ENCODE measurements around the gene SLC5A4.
"Not testable (repeated sequence)": the region's sequence is repeated elsewhere in the genome, so short reads cannot be mapped to it uniquely, and the experiment has no call there.

Gene SLC5A4

GRCh38 chr22:32255217-32255616 lies at the start of gene SLC5A4:
Gene SLC5A4, minus strand, starts transcription at chr22:32255347. Its CDS starts 18 bp downstream, at chr22:32255329.
- no peak for DNase-seq (ENCODE audit: low spot score)

GRCh38 chr22:32293921-32294320 lies 38.8 kb upstream of the SLC5A4 start:
- not testable (repeated sequence) for DNase-seq (ENCODE audit: low spot score)

DNA sequence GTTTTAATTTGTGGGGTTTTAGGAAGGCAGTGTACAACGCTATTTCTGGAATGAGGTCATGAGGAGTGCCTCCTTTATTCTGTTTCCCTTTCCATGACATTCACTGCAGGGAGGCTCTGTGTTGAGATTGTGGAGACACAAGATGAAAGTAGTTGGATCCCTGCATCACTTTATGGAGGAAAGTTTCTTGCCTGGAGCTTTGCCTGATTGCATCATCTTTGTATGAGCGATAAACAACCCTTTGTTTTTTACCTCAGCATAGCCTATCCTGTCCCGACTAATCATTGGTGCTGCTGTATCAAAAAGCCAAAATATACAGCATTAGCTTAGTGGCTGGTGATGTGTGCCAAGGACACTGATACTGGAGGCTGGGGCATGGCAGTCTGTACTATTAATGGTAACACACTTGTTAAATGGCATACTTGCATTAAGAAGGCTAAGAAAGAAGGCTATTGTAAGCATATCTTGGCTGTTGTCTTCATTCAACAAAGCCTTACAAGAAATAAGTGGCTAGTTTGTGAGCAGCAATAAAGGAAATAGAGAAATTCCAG lies 31.2 kb upstream of the SLC5A4 start:
- no peak for DNase-seq (ENCODE audit: low spot score)

- DNase-seq (ENCODE audit: low spot score): no peak
These were observed 25.9 kb upstream of the SLC5A4 start for GRCh38 chr22:32281072-32281471.

DNA sequence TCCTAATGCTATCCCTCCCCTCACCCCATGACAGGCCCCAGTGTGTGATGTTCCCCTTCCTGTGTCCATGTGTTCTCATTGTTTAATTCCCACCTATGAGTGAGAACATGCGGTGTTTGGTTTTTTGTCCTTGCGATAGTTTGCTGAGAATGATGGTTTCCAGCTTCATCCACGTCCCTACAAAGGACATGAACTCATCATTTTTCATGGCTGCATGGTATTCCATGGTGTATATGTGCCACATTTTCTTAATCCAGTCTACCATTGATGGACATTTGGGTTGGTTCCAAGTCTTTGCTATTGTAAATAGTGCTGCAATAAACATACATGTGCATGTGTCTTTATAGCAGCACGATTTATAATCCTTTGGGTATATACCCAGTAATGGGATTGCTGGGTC lies 20.2 kb upstream of the SLC5A4 start:
- DNase-seq (ENCODE audit: low spot score): not testable (repeated sequence)

DNA sequence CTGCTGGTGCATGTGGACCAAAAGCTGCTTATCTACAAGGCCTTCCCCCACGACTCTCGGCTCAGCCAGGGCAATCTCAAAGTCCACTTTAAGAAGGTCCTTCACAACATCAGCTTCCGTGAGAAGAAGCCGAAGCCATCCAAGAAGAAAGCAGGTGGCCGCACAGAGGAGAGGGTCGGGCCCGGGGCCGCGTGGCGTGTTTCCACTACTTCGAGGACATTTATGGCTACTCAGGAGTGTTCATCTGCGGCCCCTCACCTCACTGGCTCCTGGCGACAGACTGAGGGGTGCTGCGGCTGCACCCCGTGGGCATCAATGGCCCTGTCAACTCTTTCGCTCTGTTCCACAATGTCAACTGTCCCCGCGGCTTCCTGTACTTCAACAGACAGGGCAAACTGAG lies 16.2 kb upstream of the SLC5A4 start:
- DNase-seq (ENCODE audit: low spot score): no peak

DNA sequence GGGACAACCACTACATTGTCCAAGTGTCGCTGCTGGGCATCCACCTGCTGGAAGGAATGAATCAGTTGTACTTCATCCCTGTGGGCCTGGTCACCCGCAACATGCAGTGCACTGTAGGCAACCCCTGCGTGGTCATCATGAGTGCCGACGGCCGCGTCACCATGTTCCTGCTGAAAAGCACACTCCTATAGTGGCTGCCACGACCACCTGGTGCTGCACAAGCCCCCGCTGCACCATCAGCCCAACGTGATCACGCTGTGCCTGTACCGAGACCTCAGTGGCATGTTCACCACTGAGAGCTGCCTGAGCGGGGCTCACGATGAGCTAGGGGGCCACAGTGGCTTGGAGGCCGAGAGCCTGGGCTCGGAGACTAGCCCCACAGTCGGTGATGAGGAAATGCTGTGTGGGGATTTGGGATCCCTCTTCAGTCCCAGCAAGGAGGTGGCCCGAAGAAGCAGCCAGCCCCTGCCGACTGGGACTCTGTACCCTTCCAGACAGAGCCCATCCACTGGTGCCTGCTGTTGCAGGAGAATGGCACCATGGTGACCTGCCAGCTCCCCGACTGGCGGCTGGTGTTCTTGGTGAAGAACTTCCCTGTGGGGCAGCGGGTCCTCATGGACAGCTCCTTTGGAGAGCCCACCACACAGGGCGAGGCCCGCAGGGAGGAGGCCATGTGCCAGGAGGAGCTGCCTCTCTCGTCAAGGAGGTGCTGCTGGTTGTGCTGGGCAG lies 15.7 kb upstream of the SLC5A4 start:
- no peak for DNase-seq (ENCODE audit: low spot score)

GRCh38 chr22:32269316-32269715 lies 14.2 kb upstream of the SLC5A4 start:
- no peak for DNase-seq (ENCODE audit: low spot score)

DNA sequence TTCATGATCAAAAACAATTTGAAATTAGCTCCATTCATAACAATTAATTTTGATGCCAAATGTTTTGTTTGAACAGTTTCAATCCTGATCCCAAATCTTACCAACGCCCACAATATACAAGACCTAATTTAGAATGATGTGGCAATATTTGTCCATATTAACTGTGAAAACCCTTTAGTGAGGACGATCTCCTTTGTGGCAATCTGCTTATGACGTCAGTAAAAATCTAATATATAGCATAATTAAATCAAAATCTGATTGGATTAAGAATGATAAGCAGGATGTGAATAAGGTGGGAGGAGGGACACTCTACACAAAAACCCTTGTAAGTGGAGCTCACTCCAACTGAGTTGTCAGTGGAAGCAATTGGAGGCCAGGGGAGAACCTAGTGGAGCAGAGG lies 11.9 kb upstream of the SLC5A4 start:
- DNase-seq (ENCODE audit: low spot score): no peak

GRCh38 chr22:32265882-32266767 lies 11.0 kb upstream of the SLC5A4 start:
- DNase-seq (ENCODE audit: low spot score): peak; percentile 81

DNA sequence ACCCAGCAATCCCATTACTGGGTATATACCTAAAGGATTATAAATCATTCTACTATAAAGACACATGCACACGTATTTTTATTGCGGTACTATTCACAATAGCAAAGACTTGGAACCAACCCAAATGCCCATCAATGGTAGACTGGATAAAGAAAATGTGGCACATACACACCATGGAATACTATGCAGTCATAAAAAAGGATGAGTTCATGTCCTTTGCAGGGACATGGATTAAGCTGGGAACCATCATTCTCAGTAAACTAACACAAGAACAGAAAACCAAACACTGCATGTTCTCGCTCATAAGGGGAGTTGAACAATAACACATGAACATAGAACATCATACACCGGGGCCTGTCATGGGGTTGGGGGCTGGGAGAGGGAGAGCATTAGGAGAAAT lies 8.5 kb upstream of the SLC5A4 start:
- DNase-seq (ENCODE audit: low spot score): not testable (repeated sequence)

- DNase-seq (ENCODE audit: low spot score): no peak
These were observed 6.2 kb upstream of the SLC5A4 start for GRCh38 chr22:32261306-32261705.

DNA sequence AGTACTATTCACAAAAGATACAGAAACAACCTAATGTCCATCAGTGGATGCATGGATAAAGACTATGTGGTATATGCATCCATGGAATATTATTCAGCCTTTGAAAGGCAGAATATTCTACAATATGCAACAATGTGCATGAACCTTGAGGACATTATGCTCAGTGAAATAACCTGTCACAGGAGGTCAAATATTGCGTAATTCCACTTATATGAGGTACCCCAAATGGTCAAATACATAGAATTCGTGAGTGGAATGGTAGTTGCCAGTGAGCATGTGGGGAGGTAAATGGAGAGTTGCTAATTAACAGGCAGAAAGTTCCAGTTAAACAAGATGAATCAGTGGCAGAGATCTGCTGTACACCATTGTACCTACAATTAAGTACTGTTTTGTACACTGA lies 3.6 kb upstream of the SLC5A4 start:
- no peak for DNase-seq (ENCODE audit: low spot score)

- DNase-seq (ENCODE audit: low spot score): no peak
These were observed 579 bp upstream of the SLC5A4 start for GRCh38 chr22:32255726-32256125.

- DNase-seq (ENCODE audit: low spot score): no peak
These were observed 5.9 kb downstream of the SLC5A4 start for GRCh38 chr22:32249231-32249630.

DNA sequence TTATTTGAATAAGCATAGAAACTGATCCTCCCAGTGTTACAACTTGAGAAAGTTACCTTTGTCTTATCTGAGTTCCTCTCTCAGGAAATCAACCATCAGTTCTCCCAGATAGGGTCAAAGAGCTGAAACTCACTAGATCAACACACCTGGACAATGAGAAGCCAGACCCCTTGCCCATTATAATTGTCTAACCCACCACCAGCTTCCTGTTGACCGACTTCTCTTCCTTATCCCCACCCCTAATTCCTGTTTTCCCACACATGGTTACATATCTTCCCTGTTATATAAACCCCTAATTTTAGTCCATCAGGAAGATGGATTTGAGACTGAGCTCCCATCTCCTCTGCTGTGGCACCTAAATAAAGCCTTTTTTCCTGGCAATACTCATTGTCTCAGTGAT lies 6.9 kb downstream of the SLC5A4 start:
- DNase-seq (ENCODE audit: low spot score): no peak

GRCh38 chr22:32246166-32246565 lies 9.0 kb downstream of the SLC5A4 start:
- DNase-seq (ENCODE audit: low spot score): no peak

DNA sequence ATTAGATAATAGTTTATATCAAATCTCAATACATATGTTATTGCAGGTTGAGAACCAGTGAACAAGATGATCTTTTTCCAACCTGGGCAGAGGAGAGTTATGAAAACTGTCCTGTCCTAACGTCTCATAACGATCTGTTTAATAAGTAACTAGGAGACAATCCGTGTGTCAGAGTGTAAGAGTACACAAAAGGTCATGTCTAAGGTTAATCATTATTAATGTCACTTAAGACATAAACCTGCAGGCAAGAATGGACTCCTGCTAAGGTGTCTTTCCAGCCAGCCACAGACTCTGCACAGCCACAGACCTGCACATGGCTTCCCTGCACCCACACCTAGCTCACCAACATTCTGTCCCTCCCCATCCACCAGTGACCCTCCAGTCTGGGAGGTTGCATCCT lies 10.1 kb downstream of the SLC5A4 start:
- DNase-seq (ENCODE audit: low spot score): peak; percentile 65

DNA sequence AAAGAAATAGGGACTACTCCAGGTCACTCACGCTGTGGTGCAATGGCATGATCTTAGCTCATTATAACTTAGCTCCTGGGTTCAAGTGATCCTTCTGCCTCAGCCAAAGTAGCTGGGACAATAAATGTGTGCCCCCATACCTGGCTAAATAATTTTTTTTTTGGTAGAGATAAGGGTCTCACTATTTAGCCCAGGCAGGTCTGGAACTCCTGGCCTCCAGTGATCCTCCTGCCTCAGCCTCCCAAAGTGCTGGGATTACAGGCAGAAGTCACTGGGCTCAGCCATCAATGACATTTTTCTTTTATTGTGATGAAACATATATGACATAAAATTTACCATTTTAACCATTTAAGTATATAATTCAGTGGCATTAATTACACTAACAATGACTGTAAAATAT lies 10.6 kb downstream of the SLC5A4 start:
- DNase-seq (ENCODE audit: low spot score): no peak

DNA sequence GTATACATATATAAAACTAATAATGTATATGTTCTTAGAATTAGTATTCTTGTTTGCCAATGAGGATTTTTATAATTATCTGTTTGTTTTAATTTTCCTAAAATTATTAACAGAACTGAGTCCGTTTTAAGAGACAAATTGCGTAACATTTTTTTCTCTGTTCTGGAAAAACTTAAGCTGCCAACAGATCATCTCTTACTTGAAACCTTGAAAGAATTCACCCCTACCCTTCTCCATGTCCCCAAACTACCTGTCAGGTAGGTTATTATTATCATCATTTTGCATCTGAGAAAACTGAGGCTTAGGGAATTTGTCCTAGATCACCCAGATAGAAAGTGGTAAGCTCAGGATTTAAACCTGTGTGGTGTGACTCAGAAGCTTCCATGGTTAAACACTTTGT lies 14.7 kb downstream of the SLC5A4 start:
- DNase-seq (ENCODE audit: low spot score): no peak

DNA sequence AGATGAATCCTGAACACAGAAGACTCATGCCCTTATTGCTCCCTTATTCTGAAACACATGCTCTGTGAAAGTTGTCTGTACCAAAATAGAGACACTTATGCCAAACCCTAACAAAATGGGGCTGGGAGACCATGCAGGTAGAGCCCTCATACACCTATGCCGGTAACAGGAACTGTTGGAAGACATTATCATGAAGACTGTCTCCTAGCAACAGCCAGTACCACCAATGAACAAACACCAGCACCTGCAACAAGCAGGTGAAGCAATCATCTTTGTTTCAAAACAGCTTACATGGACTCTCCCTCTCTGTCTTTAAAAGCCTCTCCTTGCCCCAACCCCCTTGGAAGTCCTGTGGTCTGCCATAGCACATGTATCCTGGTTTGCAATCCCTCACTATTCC lies 17.2 kb downstream of the SLC5A4 start:
- DNase-seq (ENCODE audit: low spot score): no peak

- no peak for DNase-seq (ENCODE audit: low spot score)
These were observed 18.2 kb downstream of the SLC5A4 start for GRCh38 chr22:32236970-32237369.

DNA sequence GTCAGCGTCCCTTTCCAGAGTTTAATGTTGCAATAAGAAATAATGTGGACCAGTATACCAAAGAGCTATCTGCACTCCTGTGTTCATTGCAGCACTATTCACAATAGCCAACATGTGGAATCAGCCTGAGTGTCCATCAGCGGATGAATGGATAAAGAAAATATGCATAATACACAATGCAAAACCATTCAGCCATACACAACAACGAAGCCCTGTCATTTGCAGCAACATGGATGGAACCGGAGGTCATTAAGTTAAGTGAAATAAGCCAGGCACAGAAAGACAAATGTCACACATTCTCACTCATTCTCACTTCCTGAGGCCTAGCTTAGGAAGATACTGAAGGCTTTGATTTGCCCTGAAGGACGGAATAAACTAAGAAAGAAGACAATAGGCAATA lies 22.1 kb downstream of the SLC5A4 start:
- no peak for DNase-seq (ENCODE audit: low spot score)

Measured in HuH-7 (cell line).